A549 (cell line): Measurements from ENCODE around the gene ARHGAP18.

Experiments
- CTCF ChIP-seq: fragments of >200 bp; sonication (Bioruptor Twin); formaldehyde crosslinking; IDR thresholded peaks from 3 replicates; pipeline ENCODE4 v1.5.1; 2016
- PBX3 ChIP-seq: IDR thresholded peaks from 2 replicates; pipeline ENCODE4 v1.6.1; 2012
- POLR2A ChIP-seq: IDR thresholded peaks from 2 replicates; pipeline ENCODE4 v1.6.1; 2012; ENCODE audit warnings: mild to moderate bottlenecking, low read length
- RAD21 ChIP-seq, 2 experiments: fragments of >200 bp in 1 of 2; sonication (Bioruptor Twin) in 1 of 2; formaldehyde crosslinking in 1 of 2; IDR thresholded peaks in 1 of 2; conservative IDR thresholded peaks in 1 of 2; 2 replicates in 1 of 2; 3 replicates in 1 of 2; pipeline ENCODE4 v1.6.1; 2012 to 2018; ENCODE audit warnings: inconsistent platforms in 1 of 2
- RFX5 ChIP-seq: fragments of 450-650 bp; IDR thresholded peaks from 2 replicates; pipeline ENCODE4 v1.7.1; 2014; ENCODE audit warnings: antibody characterized with exemption, mild to moderate bottlenecking, moderate library complexity
- TP53 ChIP-seq: fragments of 250-450 bp; sonication (Bioruptor Pico); IDR thresholded peaks from 2 replicates; pipeline ENCODE4 v1.5.0; 2021; ENCODE audit warnings: mild to moderate bottlenecking, moderate library complexity
- TF ChIP-seq, protein P1 (sequence below): fragments of 150-350 bp; IDR thresholded peaks from 2 replicates; pipeline ENCODE4 v1.6.1; 2014; ENCODE audit warnings: low read depth, mild to moderate bottlenecking, low read length

DNA sequence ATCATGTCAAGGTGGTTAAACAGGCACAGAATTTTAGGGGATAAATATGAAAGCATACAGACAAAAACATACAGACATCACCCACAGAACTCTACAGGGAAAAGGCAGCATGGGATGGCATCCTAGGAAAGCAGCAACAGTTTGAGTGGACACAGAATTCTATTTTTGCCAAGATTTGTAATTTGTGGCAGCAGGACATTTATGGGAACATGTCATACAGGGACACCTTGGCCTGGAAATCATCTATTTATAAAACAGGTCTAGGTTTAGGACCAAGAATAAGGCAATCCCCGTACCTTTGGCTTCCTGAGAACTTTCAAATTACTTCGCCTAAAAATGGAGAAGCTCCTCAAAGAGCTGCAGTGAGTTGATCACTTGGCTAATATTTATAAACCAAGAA is 17.5 kb downstream of the ARHGAP18 start:
- no peak for TF ChIP-seq RFX5
- TF ChIP-seq, protein P1, sequence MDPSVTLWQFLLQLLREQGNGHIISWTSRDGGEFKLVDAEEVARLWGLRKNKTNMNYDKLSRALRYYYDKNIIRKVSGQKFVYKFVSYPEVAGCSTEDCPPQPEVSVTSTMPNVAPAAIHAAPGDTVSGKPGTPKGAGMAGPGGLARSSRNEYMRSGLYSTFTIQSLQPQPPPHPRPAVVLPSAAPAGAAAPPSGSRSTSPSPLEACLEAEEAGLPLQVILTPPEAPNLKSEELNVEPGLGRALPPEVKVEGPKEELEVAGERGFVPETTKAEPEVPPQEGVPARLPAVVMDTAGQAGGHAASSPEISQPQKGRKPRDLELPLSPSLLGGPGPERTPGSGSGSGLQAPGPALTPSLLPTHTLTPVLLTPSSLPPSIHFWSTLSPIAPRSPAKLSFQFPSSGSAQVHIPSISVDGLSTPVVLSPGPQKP = no peak
- no peak for TF ChIP-seq CTCF
- TF ChIP-seq TP53 (CRISPR knock-in tag) = no peak
- no peak for TF ChIP-seq POLR2A
- TF ChIP-seq RAD21 (conservative IDR thresholded peaks at IDR 0.05 in 1 of 2, IDR thresholded peaks at IDR 0.05 in 1 of 2) = no peak
- TF ChIP-seq PBX3 = no peak
